Neuronal stem cell (in vitro differentiated cells): Measurements from ENCODE around the gene CDKL4.
"Not testable (repeated sequence)": the region's sequence is repeated elsewhere in the genome, so short reads cannot be mapped to it uniquely, and the experiment has no call there.

Experiments used
- DNase-seq: peaks from one replicate; pipeline ENCODE4 v3.0.0-alpha.2; 2013; ENCODE audit warnings: low spot score
- H2AFZ ChIP-seq: one replicate; pipeline ENCODE4 v1.6.1; 2013; ENCODE audit warnings: mild to moderate bottlenecking, low read length, inconsistent platforms
- H2AK5ac ChIP-seq: 2 replicates; pipeline ENCODE4 v1.6.1; 2013; ENCODE audit warnings: low read depth, mild to moderate bottlenecking, inconsistent platforms, low read length, moderate library complexity, mixed read lengths
- H2BK120ac ChIP-seq: 2 replicates; pipeline ENCODE4 v1.6.1; 2013; ENCODE audit warnings: low read depth, mild to moderate bottlenecking, inconsistent platforms, low read length, moderate library complexity, mixed read lengths
- H2BK12ac ChIP-seq: one replicate; pipeline ENCODE4 v1.6.1; 2013; ENCODE audit warnings: low read length, inconsistent platforms
- H2BK15ac ChIP-seq: 2 replicates; pipeline ENCODE4 v1.6.1; 2013; ENCODE audit warnings: mild to moderate bottlenecking, low read length, inconsistent platforms, mixed read lengths
- H2BK5ac ChIP-seq: one replicate; pipeline ENCODE4 v1.6.1; 2013; ENCODE audit warnings: inconsistent platforms, mild to moderate bottlenecking, low read length, moderate library complexity
- H3K14ac ChIP-seq: one replicate; pipeline ENCODE4 v1.6.1; 2013; ENCODE audit warnings: low read length, inconsistent platforms
- H3K18ac ChIP-seq: 2 replicates; pipeline ENCODE4 v1.6.1; 2013; ENCODE audit warnings: low read length, inconsistent platforms
- H3K23ac ChIP-seq: 2 replicates; pipeline ENCODE4 v1.6.1; 2013; ENCODE audit warnings: low read depth, mild to moderate bottlenecking, mixed read lengths, low read length, inconsistent platforms; ENCODE audit not compliant: poor library complexity
- H3K27ac ChIP-seq: replicated peaks from 3 replicates; pipeline ENCODE4 v1.5.1; 2013; ENCODE audit warnings: low read length, inconsistent platforms
- H3K27me3 ChIP-seq, 3 experiments: 2 replicates each; pipeline ENCODE4 v1.6.1; 2013; ENCODE audit warnings: low read length in 3 of 3, mild to moderate bottlenecking in 2 of 3, inconsistent platforms in 1 of 3, low read depth in 1 of 3, mixed read lengths in 1 of 3, moderate library complexity in 1 of 3; ENCODE audit not compliant: control insufficient read depth in 3 of 3, insufficient read depth in 3 of 3
- H3K36me3 ChIP-seq, 2 donors: replicated peaks in 1 of 2; 2 replicates each; pipeline ENCODE4 v1.6.1; 2013; ENCODE audit warnings: low read length in 2 of 2; ENCODE audit not compliant: control insufficient read depth in 2 of 2, insufficient read depth in 2 of 2
- H3K4ac ChIP-seq: 2 replicates; pipeline ENCODE4 v1.6.1; 2013; ENCODE audit warnings: inconsistent platforms, mild to moderate bottlenecking, low read length, moderate library complexity
- H3K4me1 ChIP-seq, 2 donors: 1 replicate in 1 of 2; 2 replicates in 1 of 2; pipeline ENCODE4 v1.6.1; 2013; ENCODE audit warnings: low read length in 2 of 2, low read depth in 1 of 2; ENCODE audit not compliant: control insufficient read depth in 2 of 2, insufficient read depth in 1 of 2
- H3K4me2 ChIP-seq: one replicate; pipeline ENCODE4 v1.6.1; 2013; ENCODE audit warnings: mild to moderate bottlenecking, low read length, inconsistent platforms; ENCODE audit not compliant: insufficient read depth, poor library complexity, severe bottlenecking
- H3K4me3 ChIP-seq, 2 donors: 2 replicates each; pipeline ENCODE4 v1.5.1; 2013; ENCODE audit warnings: low read length in 2 of 2, mild to moderate bottlenecking in 2 of 2, inconsistent platforms in 1 of 2, moderate library complexity in 1 of 2
- H3K79me1 ChIP-seq: one replicate; pipeline ENCODE4 v1.6.1; 2013; ENCODE audit warnings: low read depth, mild to moderate bottlenecking, inconsistent platforms, low read length, moderate library complexity
- H3K9ac ChIP-seq: one replicate; pipeline ENCODE4 v1.6.1; 2013; ENCODE audit warnings: mild to moderate bottlenecking, low read depth, low read length, inconsistent platforms; ENCODE audit not compliant: poor library complexity
- H3K9me3 ChIP-seq, 2 donors: replicated peaks in 1 of 2; 2 replicates each; pipeline versions ENCODE3 to v1.6.1; 2013; ENCODE audit warnings: low read length in 2 of 2, mild to moderate bottlenecking in 2 of 2, inconsistent platforms in 1 of 2, low read depth in 1 of 2, mixed read lengths in 1 of 2, moderate library complexity in 1 of 2; ENCODE audit not compliant: control insufficient read depth in 2 of 2, insufficient read depth in 1 of 2
- H4K8ac ChIP-seq: one replicate; pipeline ENCODE4 v1.6.1; 2013; ENCODE audit warnings: low read depth, mild to moderate bottlenecking, inconsistent platforms, low read length, moderate library complexity
- H4K91ac ChIP-seq: one replicate; pipeline ENCODE4 v1.6.1; 2013; ENCODE audit warnings: low read length, low read depth, mild to moderate bottlenecking, inconsistent platforms; ENCODE audit not compliant: poor library complexity
- WGBS, 2 donors: extraction: QIAGEN DNeasy Blood & Tissue Kit; methylation state at CpG; one replicate each; pipeline ENCODE4 v1.1.7; 2013; ENCODE audit warnings: missing lambda C conversion rate in 2 of 2, mixed read lengths in 1 of 2; ENCODE audit not compliant: insufficient read length in 2 of 2, insufficient replicate concordance in 1 of 2; ENCODE audit errors: extremely low coverage in 2 of 2; 5-methylcytosine and 5-hydroxymethylcytosine counted together

CDKL4 gene

DNA sequence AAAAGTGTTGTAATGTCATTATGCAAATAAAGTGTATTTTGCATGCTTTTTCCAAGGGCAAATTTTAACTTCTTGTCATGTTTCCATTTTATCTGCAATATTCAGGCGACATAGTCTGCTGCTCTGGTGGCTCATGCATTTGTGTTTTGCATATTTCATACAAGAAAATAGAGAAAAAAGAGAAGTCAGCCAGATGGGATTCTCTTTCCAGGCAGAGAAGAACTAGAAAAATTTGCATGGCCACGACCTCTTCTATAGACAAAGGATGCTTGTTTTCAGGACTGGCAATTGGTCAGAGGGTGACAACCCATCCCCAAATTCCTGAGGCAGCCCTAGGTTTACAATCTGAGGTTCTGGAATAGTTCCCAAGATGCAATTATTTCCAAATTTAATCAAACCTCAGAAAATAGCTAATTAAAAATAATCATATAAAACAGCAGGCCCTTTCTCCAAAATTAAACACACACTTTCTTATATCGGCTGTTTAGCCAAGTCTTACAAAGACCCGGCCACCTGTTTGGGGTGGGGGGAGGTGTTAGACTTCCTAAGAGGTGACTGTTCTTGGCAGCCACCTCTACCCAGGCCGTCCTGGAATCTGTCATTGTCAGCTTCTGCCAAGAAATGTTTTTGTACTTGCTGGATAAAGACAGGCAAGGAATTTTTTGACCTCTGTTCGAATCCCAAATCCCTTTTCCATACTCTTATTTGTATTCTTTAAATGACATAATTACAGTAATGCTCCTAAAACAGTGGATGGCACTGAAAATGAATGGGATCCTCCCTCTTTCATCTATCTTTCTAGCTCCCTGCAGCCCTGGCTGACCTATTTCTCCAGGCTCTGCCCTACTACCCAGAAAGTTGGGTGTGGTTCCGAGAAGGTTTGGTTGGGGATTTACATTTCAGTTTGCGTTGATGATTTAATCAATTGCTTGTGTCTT is 102.2 kb downstream of the CDKL4 start:
- Histone ChIP-seq H3K36me3 (no peaks in the 10 kb centered on the region), H4K8ac (no peak overlapping the region), H3K18ac (no peak overlapping the region), H2BK12ac (no peak overlapping the region), H2AK5ac (no peak overlapping the region), H3K14ac (no peak overlapping the region), H3K27me3 (no peaks in the 10 kb centered on the region), H3K9me3 (no peaks in the 10 kb centered on the region), H3K79me1 (no peaks in the 10 kb centered on the region), H3K23ac (no peak overlapping the region), H3K4ac (no peak overlapping the region), H3K9ac (no peak overlapping the region), H4K91ac (no peak overlapping the region), H2BK5ac (no peak overlapping the region), H2BK15ac (no peak overlapping the region), H2AFZ (no peak overlapping the region), H3K4me3 (no peak overlapping the region), H3K4me1 (no peaks in the 10 kb centered on the region), H3K27ac (no peak overlapping the region), H3K4me2 (no peak overlapping the region), H2BK120ac (no peak overlapping the region)
- no CpG with 5 or more reads among the region's 8 CpGs for WGBS, 2 donors
- DNase-seq, result no peak

DNA sequence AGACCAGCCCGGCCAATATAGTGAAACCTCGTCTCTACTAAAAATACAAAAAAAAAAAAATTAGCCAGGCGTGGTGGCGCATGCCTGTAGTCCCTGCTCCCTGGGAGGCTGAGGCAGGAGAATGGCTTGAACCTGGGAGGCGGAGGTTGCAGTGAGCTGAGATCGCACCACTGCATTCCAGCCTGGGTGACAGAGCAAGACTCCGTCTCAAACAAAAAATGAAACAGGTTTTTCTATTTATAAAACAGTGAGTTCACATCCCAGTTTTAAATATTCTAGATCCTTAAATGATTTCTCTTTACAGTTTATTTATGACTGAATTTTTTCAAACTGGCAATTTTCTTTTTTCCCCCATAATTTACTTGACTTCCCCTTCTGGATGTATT is 102.8 kb downstream of the CDKL4 start:
- not testable (repeated sequence) for H3K14ac ChIP-seq, H3K79me1 ChIP-seq, H4K91ac ChIP-seq, H3K27me3 ChIP-seq, DNase-seq, H2BK120ac ChIP-seq, H3K9me3 ChIP-seq, H3K4me1 ChIP-seq, H3K4ac ChIP-seq, H3K9ac ChIP-seq, H3K27ac ChIP-seq, H2AFZ ChIP-seq, H2AK5ac ChIP-seq, H2BK15ac ChIP-seq, H2BK5ac ChIP-seq, H3K4me2 ChIP-seq, H4K8ac ChIP-seq, H3K36me3 ChIP-seq, H3K4me3 ChIP-seq, H2BK12ac ChIP-seq, H3K23ac ChIP-seq, H3K18ac ChIP-seq
- no CpG with 5 or more reads among the region's 7 CpGs for WGBS, 2 donors

DNA sequence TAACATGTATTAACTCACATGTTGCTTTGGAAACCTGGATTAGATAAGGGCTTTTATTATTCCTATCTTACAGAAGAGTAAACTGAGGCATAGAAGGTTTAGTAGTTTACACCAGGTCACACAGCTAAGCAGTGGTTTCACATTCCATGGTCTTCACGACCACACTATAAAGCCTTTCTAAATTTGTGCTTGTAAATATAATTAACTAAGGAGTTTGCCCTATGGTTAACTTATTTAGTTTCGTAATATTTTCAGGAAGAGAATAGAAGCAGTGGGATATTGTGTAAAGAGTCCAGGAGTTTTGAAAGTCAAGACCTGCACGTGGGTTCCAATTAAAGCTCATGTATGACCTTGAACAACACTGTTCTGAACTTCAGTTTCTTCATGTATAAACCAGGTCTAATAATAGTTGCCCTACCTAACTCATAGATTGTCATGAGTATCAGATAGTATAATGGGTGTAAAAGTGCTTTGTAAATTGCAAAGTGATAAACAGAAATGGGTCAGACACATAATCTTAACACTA is 103.4 kb downstream of the CDKL4 start:
- H2BK15ac ChIP-seq, result no peak overlapping the region
- H3K14ac ChIP-seq, result no peak overlapping the region
- no peak overlapping the region for H2AK5ac ChIP-seq
- no peaks in the 10 kb centered on the region for H3K79me1 ChIP-seq
- no peak overlapping the region for H3K18ac ChIP-seq
- no peaks in the 10 kb centered on the region for H3K4me1 ChIP-seq
- no peak overlapping the region for H3K4me3 ChIP-seq
- H2AFZ ChIP-seq, result no peak overlapping the region
- no CpG with 5 or more reads among the region's 3 CpGs for WGBS, 2 donors
- H4K91ac ChIP-seq, result no peak overlapping the region
- no peak overlapping the region for H3K9ac ChIP-seq
- H3K27me3 ChIP-seq, result no peaks in the 10 kb centered on the region
- no peaks in the 10 kb centered on the region for H3K9me3 ChIP-seq
- H3K4ac ChIP-seq, result no peak overlapping the region
- no peak overlapping the region for H3K23ac ChIP-seq
- H4K8ac ChIP-seq, result no peak overlapping the region
- DNase-seq, result no peak
- no peak overlapping the region for H3K4me2 ChIP-seq
- no peak overlapping the region for H2BK120ac ChIP-seq
- no peaks in the 10 kb centered on the region for H3K36me3 ChIP-seq
- no peak overlapping the region for H2BK5ac ChIP-seq
- no peak overlapping the region for H2BK12ac ChIP-seq
- no peak overlapping the region for H3K27ac ChIP-seq

DNA sequence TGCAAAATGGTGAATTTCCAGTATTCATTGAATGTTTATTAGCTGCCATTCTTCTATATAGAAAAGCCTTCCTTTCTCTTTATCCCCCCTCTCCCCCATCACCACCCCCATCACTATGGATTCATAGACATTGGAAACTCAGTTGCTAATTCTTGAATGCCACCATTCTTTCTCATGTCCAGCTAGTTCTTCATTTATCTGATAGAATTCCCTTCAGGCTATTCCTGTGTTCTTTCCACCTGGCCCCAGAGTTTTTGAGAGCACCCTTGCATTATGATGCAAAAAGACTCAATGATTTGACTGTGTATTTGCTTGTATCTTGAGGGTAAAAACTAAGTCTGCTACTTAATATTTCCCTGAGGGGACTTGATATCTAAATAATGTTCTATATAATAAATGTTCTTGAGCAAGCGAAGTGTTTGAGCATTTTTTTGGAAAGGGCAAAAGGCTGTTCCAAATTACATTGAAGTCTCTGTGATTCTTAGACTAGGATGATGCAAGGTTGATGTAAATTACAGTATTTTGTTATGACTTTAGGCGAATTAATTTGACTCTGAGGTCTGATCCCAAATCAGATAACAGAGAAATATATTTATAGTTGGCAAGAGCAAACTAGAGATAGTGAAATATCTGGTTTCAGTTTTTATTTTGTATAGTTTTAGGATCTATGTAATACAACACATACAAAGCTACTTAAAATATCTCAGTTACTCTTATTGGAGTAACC is 104.1 kb downstream of the CDKL4 start:
- WGBS, 2 donors, result no CpG with 5 or more reads among the region's 2 CpGs
- H2BK5ac ChIP-seq, result no peak overlapping the region
- no peaks in the 10 kb centered on the region for H3K4me1 ChIP-seq
- no peak overlapping the region for H4K91ac ChIP-seq
- no peak overlapping the region for H3K9ac ChIP-seq
- no peak overlapping the region for H3K23ac ChIP-seq
- no peak overlapping the region for H3K27ac ChIP-seq
- no peaks in the 10 kb centered on the region for H3K9me3 ChIP-seq
- H2BK15ac ChIP-seq, result no peak overlapping the region
- no peak overlapping the region for H3K4me3 ChIP-seq
- H3K14ac ChIP-seq, result no peak overlapping the region
- no peak overlapping the region for H2BK120ac ChIP-seq
- no peaks in the 10 kb centered on the region for H3K36me3 ChIP-seq
- DNase-seq, result no peak
- no peak overlapping the region for H3K4ac ChIP-seq
- no peak overlapping the region for H2AK5ac ChIP-seq
- no peak overlapping the region for H2BK12ac ChIP-seq
- no peak overlapping the region for H2AFZ ChIP-seq
- no peak overlapping the region for H4K8ac ChIP-seq
- no peaks in the 10 kb centered on the region for H3K27me3 ChIP-seq
- H3K79me1 ChIP-seq, result no peaks in the 10 kb centered on the region
- no peak overlapping the region for H3K18ac ChIP-seq
- no peak overlapping the region for H3K4me2 ChIP-seq
